B cell (primary cell): ENCODE measurements around the gene ACTBL2.

ENCODE experiments used
- EZH2 ChIP-seq: IDR thresholded peaks from 2 replicates; pipeline ENCODE4 v1.6.1; 2012; ENCODE audit warnings: borderline replicate concordance, low read depth, mild to moderate bottlenecking, moderate library complexity, low read length; ENCODE audit not compliant: insufficient read depth, poor library complexity, severe bottlenecking
- TF ChIP-seq, protein P1 (sequence below): fragments of 200-600 bp; IDR thresholded peaks from one replicate; pipeline ENCODE4 v1.8.0; 2022; ENCODE audit warnings: antibody characterized with exemption, mild to moderate bottlenecking

DNA sequence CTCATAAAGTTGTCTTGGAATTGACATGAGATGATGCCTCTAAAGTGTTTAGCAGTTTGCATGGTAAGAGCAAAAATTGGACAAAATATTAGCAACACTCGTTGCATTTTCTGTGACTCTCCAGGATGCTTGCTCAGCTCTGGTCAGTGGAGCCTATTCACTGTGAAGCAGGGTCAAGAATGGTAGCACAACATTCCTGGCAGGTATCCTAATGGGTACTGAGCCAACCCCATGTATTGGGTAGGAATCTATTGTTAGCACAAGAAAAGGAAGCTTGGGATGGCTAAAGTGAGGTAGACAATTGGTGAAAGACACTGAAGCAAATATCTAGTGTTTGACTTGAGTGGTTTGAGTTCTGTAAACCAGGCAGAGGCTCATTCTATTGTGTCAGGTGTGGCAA is 10.4 kb upstream of the ACTBL2 start:
- no peak for TF ChIP-seq EZH2
- TF ChIP-seq, protein P1, sequence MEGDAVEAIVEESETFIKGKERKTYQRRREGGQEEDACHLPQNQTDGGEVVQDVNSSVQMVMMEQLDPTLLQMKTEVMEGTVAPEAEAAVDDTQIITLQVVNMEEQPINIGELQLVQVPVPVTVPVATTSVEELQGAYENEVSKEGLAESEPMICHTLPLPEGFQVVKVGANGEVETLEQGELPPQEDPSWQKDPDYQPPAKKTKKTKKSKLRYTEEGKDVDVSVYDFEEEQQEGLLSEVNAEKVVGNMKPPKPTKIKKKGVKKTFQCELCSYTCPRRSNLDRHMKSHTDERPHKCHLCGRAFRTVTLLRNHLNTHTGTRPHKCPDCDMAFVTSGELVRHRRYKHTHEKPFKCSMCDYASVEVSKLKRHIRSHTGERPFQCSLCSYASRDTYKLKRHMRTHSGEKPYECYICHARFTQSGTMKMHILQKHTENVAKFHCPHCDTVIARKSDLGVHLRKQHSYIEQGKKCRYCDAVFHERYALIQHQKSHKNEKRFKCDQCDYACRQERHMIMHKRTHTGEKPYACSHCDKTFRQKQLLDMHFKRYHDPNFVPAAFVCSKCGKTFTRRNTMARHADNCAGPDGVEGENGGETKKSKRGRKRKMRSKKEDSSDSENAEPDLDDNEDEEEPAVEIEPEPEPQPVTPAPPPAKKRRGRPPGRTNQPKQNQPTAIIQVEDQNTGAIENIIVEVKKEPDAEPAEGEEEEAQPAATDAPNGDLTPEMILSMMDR = no peak
